GM21529 (cell line): Measurements from ENCODE around the gene KIF4A.
A peak's percentile ranks its signal among the peaks of the same experiment; 100 is the strongest.
"Not testable (repeated sequence)": the region's sequence is repeated elsewhere in the genome, so short reads cannot be mapped to it uniquely, and the experiment has no call there.

Source experiments
- ATAC-seq: cut with Tn5 transposase; IDR thresholded peaks from one replicate; pipeline ENCODE4 v1.9.1; 2021; ENCODE audit not compliant: unreplicated experiment

KIF4A gene

DNA sequence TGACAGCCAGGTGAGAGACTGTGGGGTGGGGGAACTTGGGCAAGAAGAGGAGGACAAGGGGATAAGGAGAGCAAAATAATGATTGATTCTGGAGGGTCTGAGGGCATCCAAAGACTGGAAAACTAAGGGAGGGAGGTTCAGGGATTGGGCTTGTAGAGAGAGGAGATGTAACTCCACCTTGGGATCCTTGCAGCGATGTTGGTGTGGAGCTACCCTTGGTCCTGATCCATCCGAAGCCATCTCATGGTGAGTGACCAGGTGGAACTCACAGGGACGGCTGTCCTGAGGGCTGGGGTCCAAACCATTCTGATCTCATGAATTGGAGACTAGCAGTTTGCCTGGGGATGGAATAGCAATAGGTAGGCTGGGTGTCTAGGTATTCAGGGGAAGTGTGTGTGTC is 9.3 kb upstream of the KIF4A start:
- ATAC-seq = no peak

GRCh38 chrX:70281951-70282350 is 8.0 kb upstream of the KIF4A start, which contains the start of gene RAB41:
RAB41 (plus strand) TSS chrX:70282172; CDS start chrX:70282218, 46 bp downstream.
- no peak for ATAC-seq

GRCh38 chrX:70289168-70289792 is 624 bp upstream of the KIF4A start:
- no peak for ATAC-seq

GRCh38 chrX:70292788-70293187 is 2.9 kb downstream of the KIF4A start:
- no peak for ATAC-seq

GRCh38 chrX:70293621-70294020 is 3.7 kb downstream of the KIF4A start:
- no peak for ATAC-seq

- no peak for ATAC-seq
Observed at GRCh38 chrX:70301716-70302115, 11.8 kb downstream of the KIF4A start.

- ATAC-seq = no peak
Observed at GRCh38 chrX:70313503-70313902, 23.6 kb downstream of the KIF4A start.

GRCh38 chrX:70322784-70323183 is 32.9 kb downstream of the KIF4A start:
- ATAC-seq = no peak

DNA sequence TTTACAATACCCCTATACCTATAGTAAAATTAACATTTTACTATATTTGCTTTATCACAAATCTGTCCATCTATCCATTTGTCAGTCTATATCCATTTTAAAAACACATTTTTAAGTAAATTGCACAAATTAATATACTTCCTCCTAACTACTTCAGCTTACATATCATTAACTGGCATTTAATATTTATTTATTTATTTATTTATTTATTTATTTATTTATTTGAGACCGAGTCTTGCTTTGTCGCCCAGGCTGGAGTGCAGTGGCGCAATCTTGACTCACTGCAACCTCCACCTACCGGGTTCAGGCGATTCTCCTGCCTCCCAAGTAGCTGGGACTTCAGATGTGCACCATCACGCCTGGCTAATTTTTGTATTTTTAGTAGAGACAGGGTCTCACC is 33.7 kb downstream of the KIF4A start:
- ATAC-seq = not testable (repeated sequence)

GRCh38 chrX:70324326-70324725 is 34.4 kb downstream of the KIF4A start:
- ATAC-seq = no peak

DNA sequence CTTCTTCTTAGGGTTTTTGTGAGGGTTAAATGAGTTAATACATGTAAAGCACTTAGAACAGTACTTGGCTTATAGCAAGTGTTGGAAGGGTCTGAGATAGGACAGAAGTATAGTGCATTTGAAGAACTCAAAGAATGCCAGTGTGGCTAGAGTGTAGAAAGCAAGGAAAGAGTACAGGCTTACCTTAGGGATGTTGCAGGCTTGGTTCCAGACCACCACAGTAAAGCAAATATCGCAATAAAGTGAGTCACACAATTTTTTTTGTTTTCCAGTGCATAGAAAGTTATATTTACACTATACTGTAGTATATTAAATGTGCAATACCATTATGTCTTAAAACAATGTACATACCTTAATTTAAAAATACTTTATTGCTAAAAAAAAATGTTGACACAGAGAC is 41.3 kb downstream of the KIF4A start:
- no peak for ATAC-seq

GRCh38 chrX:70332600-70332999 is 42.7 kb downstream of the KIF4A start:
- no peak for ATAC-seq

GRCh38 chrX:70336767-70337166 is 46.9 kb downstream of the KIF4A start:
- peak; percentile 100 for ATAC-seq

DNA sequence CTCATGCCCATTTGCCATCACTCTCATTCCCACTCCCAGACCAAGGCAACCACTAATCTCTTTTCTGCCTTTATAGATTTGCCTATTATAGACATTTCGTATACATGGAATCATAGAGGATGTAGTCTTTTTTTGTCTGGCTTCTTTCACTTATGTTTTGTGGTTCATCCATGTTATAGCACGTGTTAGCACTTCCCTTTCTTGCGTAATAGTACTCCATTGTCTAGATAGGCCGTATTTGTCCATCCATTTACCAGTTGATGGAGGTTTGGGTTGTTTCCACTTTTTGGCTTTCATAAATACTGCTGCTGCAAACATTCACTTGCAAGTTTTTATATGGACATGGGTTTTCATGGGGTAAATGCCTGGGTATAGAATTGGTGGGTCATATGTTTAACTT is 48.4 kb downstream of the KIF4A start:
- ATAC-seq = no peak

GRCh38 chrX:70343435-70343834 is 53.5 kb downstream of the KIF4A start:
- no peak for ATAC-seq

- no peak for ATAC-seq
Observed at GRCh38 chrX:70346418-70347070, 56.6 kb downstream of the KIF4A start.

- not testable (repeated sequence) for ATAC-seq
Observed at GRCh38 chrX:70348825-70349224, 58.9 kb downstream of the KIF4A start.

GRCh38 chrX:70349367-70350125 is 59.6 kb downstream of the KIF4A start:
- not testable (repeated sequence) for ATAC-seq

- no peak for ATAC-seq
Observed at GRCh38 chrX:70352496-70352895, 62.6 kb downstream of the KIF4A start.

DNA sequence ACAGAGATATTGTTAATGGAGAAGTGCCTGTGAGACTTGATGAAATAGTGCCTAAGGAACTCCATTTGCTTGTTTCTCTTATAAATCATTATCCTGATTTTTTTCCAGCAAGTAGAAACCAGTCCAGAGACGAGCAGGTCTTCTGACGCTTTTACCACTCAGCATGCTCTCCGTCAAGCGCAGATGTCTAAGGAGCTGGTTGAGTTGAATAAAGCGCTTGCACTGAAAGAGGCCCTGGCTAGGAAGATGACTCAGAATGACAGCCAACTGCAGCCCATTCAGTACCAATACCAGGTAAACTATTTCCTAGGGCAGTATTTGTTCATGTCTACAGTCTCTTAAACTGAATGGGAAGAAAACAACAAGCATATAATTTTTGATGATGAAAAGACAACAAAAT is 63.6 kb downstream of the KIF4A start:
- no peak for ATAC-seq

- ATAC-seq = no peak
Observed at GRCh38 chrX:70354716-70355115, 64.8 kb downstream of the KIF4A start.

DNA sequence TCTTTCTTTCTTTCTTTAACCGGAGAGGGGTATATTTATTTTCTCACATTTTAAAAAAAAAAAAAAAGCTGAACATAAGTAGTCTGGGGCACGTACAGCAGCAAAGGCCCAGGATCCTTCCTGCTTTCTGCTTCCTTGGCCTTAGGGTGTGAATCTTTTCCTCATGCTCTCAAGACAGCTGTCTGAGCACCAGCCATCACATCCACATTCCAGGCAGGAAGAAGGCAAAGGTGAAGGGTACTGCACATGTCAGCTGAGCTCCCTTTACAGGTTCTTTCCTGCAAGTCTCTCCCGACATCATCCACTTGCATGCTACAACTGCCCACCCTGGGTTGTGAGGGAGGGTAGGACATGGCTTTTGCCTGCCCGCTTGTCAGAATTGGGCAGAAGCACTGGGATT is 69.6 kb downstream of the KIF4A start:
- no peak for ATAC-seq
